Suprapubic skin (tissue), 4 donors: Measurements from ENCODE around the gene OR10A7. TPM values are rescaled to one million over a fixed set of nuclear protein-coding genes. Genes with fewer than 3 reads are reported as not detected.

Source experiments
- DNase-seq, 2 donors: peaks; one replicate each; pipeline ENCODE4 v3.0.0-alpha.2; 2019; ENCODE audit warnings: low spot score in 2 of 2
- H3K27ac ChIP-seq: fragments of 200-600 bp; sonication (generic); one replicate; pipeline ENCODE4 v1.5.1; 2019
- H3K27me3 ChIP-seq: fragments of 200-600 bp; sonication (generic); one replicate; pipeline ENCODE4 v1.5.1; 2019
- H3K36me3 ChIP-seq: fragments of 200-600 bp; sonication (generic); one replicate; pipeline ENCODE4 v1.5.1; 2019
- H3K4me1 ChIP-seq: fragments of 200-600 bp; sonication (generic); one replicate; pipeline ENCODE4 v1.5.1; 2019
- H3K4me3 ChIP-seq: fragments of 200-600 bp; sonication (generic); one replicate; pipeline ENCODE4 v1.5.1; 2019; ENCODE audit warnings: mild to moderate bottlenecking
- H3K9me3 ChIP-seq: fragments of 200-600 bp; sonication (generic); one replicate; pipeline ENCODE4 v1.5.1; 2019
- EP300 ChIP-seq: sonication (generic); formaldehyde crosslinking; IDR thresholded peaks from one replicate; pipeline ENCODE4 v1.6.1; 2017; ENCODE audit warnings: antibody characterized with exemption
- POLR2A ChIP-seq, 2 donors: fragments of 450-650 bp; IDR thresholded peaks; one replicate each; pipeline ENCODE4 v1.6.1; 2017; ENCODE audit warnings: antibody characterized with exemption in 2 of 2, mild to moderate bottlenecking in 2 of 2, moderate library complexity in 2 of 2
- POLR2AphosphoS5 ChIP-seq, 3 donors: sonication (generic); formaldehyde crosslinking; IDR thresholded peaks; one replicate each; pipeline ENCODE4 v1.6.1; 2017; ENCODE audit warnings: antibody characterized with exemption in 3 of 3
- WGBS: methylation state at CpG from one replicate; pipeline ENCODE4 v1.1.5; 2018; 5-methylcytosine and 5-hydroxymethylcytosine counted together
- total RNA-seq, 4 donors: library from RNA; depleted of rRNA; stranded (reverse); fragments of >200 nt; gene quantifications; one replicate each; pipeline ENCODE4 v1.1.0, GENCODE V29; 2016
- TF ChIP-seq, protein P1 (sequence below), 2 donors: fragments of 200-600 bp in 1 of 2; fragments of 450-650 bp in 1 of 2; sonication (generic) in 1 of 2; IDR thresholded peaks; one replicate each; pipeline ENCODE4 v1.5.1; 2016 to 2019; ENCODE audit warnings: antibody characterized with exemption in 2 of 2, mild to moderate bottlenecking in 1 of 2, moderate library complexity in 1 of 2

The OR10A7 gene
- total RNA-seq, 4 donors from 2014 or later, result not detected

DNA sequence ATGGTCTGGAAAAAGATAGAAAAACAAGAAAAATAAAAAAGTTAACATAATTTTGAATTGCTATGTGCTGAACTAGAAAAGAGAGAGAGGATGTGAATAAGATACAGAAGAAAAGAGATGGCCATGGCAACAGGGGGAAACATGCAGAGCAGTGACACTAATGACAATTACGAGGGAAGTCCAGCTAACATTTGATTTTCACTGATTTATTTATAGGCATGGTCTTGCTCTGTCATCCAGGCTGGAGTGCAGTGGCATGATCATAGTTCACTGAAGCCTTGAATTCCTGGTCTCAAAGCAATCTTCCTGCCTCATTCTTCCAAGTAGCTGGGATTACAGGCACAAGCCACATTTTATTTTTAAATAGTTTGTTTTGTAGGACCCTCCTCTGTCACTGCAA is 25.3 kb downstream of the OR10A7 start:
- Histone ChIP-seq H3K9me3 (no peaks in the 10 kb centered on the region), H3K4me1 (no peaks in the 10 kb centered on the region), H3K4me3 (no peak overlapping the region), H3K36me3 (no peaks in the 10 kb centered on the region), H3K27ac (no peak overlapping the region), H3K27me3 (no peaks in the 10 kb centered on the region)
- DNase-seq, result no peak
- no peak for TF ChIP-seq EP300
- TF ChIP-seq, protein P1, sequence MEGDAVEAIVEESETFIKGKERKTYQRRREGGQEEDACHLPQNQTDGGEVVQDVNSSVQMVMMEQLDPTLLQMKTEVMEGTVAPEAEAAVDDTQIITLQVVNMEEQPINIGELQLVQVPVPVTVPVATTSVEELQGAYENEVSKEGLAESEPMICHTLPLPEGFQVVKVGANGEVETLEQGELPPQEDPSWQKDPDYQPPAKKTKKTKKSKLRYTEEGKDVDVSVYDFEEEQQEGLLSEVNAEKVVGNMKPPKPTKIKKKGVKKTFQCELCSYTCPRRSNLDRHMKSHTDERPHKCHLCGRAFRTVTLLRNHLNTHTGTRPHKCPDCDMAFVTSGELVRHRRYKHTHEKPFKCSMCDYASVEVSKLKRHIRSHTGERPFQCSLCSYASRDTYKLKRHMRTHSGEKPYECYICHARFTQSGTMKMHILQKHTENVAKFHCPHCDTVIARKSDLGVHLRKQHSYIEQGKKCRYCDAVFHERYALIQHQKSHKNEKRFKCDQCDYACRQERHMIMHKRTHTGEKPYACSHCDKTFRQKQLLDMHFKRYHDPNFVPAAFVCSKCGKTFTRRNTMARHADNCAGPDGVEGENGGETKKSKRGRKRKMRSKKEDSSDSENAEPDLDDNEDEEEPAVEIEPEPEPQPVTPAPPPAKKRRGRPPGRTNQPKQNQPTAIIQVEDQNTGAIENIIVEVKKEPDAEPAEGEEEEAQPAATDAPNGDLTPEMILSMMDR (IDR thresholded peaks at IDR 0.05), result no peak
- TF ChIP-seq POLR2A (IDR thresholded peaks at IDR 0.05), result no peak
- TF ChIP-seq POLR2AphosphoS5 (IDR thresholded peaks at IDR 0.05), result no peak
- 44% methylated on average over 1 of the region's 1 CpG for WGBS

DNA sequence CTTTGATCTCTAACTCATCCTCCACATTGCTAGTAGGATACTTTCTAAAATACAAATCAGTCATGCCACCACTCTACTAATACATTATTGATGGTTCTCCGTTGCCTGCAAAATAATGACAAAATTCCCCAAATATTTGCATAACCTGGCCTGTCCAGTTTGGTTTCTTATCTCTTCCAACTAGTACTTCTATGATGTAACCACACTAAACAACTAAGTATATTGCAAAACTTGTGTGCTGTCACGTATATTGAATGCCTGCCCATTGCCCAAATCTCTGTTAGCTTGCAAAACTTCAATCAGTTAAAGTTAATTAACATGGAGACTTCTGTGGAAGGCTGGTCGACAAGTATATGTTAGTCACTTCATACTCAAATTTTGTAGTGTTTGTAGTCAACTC is 30.1 kb downstream of the OR10A7 start:
- Histone ChIP-seq H3K27ac (no peak overlapping the region), H3K27me3 (no peaks in the 10 kb centered on the region), H3K9me3 (peaks cover under 1% of the 10 kb centered on the region), H3K4me3 (no peak overlapping the region), H3K4me1 (no peaks in the 10 kb centered on the region), H3K36me3 (no peaks in the 10 kb centered on the region)
- no peak for TF ChIP-seq POLR2AphosphoS5 (IDR thresholded peaks at IDR 0.05)
- no peak for TF ChIP-seq EP300
- TF ChIP-seq, protein P1 (IDR thresholded peaks at IDR 0.05), result no peak
- TF ChIP-seq POLR2A (IDR thresholded peaks at IDR 0.05), result no peak
- no peak for DNase-seq
- 60% methylated on average over 3 of the region's 3 CpGs for WGBS

DNA sequence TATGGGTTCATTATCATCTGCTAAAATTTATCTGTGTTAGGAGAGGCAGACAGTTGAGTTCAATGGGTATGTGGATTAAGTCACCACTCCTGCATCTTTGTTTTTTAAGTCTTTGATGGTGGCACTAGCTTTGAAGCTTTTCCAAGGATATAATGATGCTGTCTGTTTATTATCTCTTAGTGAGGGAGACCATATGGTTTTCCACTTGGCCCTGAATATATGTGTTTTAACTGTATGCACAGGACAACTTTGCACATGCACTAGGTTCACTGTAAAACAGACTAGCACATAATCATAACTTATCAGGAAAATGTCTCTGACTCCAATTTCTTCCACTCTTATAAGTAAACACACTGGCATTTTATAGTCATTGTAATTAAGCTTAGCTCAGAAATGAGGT is 32.5 kb downstream of the OR10A7 start:
- no peak for DNase-seq

DNA sequence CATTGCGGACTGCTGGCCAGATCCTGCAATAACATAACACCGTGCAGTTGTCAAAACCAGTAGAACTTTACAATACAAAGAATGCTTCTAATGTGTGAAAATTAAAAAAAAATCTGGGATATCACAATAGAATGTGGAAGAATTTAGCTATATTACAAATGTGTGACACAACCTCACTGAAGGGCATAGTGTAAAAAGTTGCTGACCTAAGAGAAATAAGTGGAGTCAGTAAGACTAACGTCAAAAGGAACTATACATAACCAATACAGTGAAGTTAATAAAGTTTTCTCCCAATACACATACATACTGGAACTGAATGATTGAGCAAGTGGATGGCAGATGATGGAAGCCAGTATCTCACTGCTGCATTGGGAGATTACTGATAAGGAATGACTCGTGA is 36.0 kb downstream of the OR10A7 start:
- no peak for DNase-seq
- no peak overlapping the region for H3K27ac ChIP-seq
- no peaks in the 10 kb centered on the region for H3K4me1 ChIP-seq
- no peaks in the 10 kb centered on the region for H3K36me3 ChIP-seq
- 95% methylated on average over 4 of the region's 4 CpGs for WGBS
- no peak for TF ChIP-seq POLR2AphosphoS5 (IDR thresholded peaks at IDR 0.05)
- no peak for TF ChIP-seq EP300
- TF ChIP-seq, protein P1 (IDR thresholded peaks at IDR 0.05), result no peak
- TF ChIP-seq POLR2A (IDR thresholded peaks at IDR 0.05), result no peak
- no peaks in the 10 kb centered on the region for H3K27me3 ChIP-seq
- no peak overlapping the region for H3K4me3 ChIP-seq
- H3K9me3 ChIP-seq, result peaks cover 2% of the 10 kb centered on the region

More for the DNA sequence above, 32.5 kb downstream of the OR10A7 start:
- H3K4me1 ChIP-seq, result no peaks in the 10 kb centered on the region
- no peaks in the 10 kb centered on the region for H3K36me3 ChIP-seq
- no peak overlapping the region for H3K4me3 ChIP-seq
- TF ChIP-seq POLR2AphosphoS5 (IDR thresholded peaks at IDR 0.05) (no peak), EP300 (no peak), POLR2A (IDR thresholded peaks at IDR 0.05) (no peak)
- TF ChIP-seq, protein P1 (IDR thresholded peaks at IDR 0.05), result no peak
- H3K27ac ChIP-seq, result no peak overlapping the region
- H3K27me3 ChIP-seq, result no peaks in the 10 kb centered on the region
- H3K9me3 ChIP-seq, result peaks cover 2% of the 10 kb centered on the region

DNA sequence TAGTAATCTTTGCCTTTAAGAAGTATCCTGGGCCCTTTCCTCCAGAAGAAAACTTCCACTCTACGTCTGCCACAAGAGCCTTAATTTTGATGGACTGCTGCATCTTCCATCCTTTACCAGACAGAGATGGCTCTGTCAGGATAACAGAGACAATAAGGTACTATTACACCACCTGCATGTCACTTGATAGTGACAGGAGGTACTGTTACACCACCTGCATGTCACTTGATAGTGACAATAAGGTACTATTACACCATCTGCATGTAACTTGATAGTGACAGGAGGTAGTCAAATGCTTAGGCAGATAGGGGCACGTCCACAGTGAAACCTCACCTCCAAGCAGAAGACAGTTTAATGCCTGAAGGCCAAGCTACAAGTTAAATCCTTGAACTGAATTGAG is 37.5 kb downstream of the OR10A7 start:
- Histone ChIP-seq H3K4me1 (no peaks in the 10 kb centered on the region), H3K9me3 (peaks cover 2% of the 10 kb centered on the region), H3K27me3 (no peaks in the 10 kb centered on the region), H3K36me3 (no peaks in the 10 kb centered on the region), H3K27ac (no peak overlapping the region), H3K4me3 (no peak overlapping the region)
- TF ChIP-seq EP300 (no peak), POLR2A (IDR thresholded peaks at IDR 0.05) (no peak), POLR2AphosphoS5 (IDR thresholded peaks at IDR 0.05) (no peak)
- TF ChIP-seq, protein P1 (IDR thresholded peaks at IDR 0.05), result no peak
- no peak for DNase-seq
- 62% methylated on average over 2 of the region's 2 CpGs for WGBS

Other genes starting within 250 kb of the OR10A7 start
- gene TESPA1, start 236.3 kb upstream of the OR10A7 start, total RNA-seq, result 1 to 10 TPM in 1 of 4 donors, under 1 TPM in 1, not detected in 2; 0.80 to 3.1 TPM
- gene NEUROD4, start 201.1 kb upstream of the OR10A7 start, total RNA-seq, result not detected
- gene OR9K2, start 94.6 kb upstream of the OR10A7 start, total RNA-seq, result not detected
- not detected for gene OR6C74, start 23.6 kb downstream of the OR10A7 start, total RNA-seq
- gene OR6C6, start 75.5 kb downstream of the OR10A7 start, total RNA-seq, result not detected
- gene OR6C1, start 93.3 kb downstream of the OR10A7 start, total RNA-seq, result not detected
- not detected for gene OR6C3, start 109.7 kb downstream of the OR10A7 start, total RNA-seq
- gene OR6C75, start 141.9 kb downstream of the OR10A7 start, total RNA-seq, result not detected
- gene OR6C65, start 179.5 kb downstream of the OR10A7 start, total RNA-seq, result not detected
- not detected for gene OR6C76, start 205.2 kb downstream of the OR10A7 start, total RNA-seq
- gene OR6C2, start 223.1 kb downstream of the OR10A7 start, total RNA-seq, result 1 to 10 TPM in 1 of 4 donors, not detected in 3; 1.3 TPM
- gene OR6C70, start 249.1 kb downstream of the OR10A7 start, total RNA-seq, result not detected